HG02571 (cell line): ENCODE measurements around the gene DOCK9.
A peak's percentile ranks its signal among the peaks of the same experiment; 100 is the strongest.

Source experiments
- ATAC-seq: cut with Tn5 transposase; IDR thresholded peaks from one replicate; pipeline ENCODE4 v1.9.1; 2021; ENCODE audit warnings: mild to moderate bottlenecking, moderate library complexity; ENCODE audit not compliant: unreplicated experiment

Gene DOCK9

GRCh38 chr13:98890925-98891324, 86.9 kb downstream of the DOCK9 start:
- no peak for ATAC-seq

- ATAC-seq, result no peak
These were observed 87.7 kb downstream of the DOCK9 start for GRCh38 chr13:98890186-98890585.

- no peak for ATAC-seq
These were observed 88.3 kb downstream of the DOCK9 start for GRCh38 chr13:98889419-98890085.

DNA sequence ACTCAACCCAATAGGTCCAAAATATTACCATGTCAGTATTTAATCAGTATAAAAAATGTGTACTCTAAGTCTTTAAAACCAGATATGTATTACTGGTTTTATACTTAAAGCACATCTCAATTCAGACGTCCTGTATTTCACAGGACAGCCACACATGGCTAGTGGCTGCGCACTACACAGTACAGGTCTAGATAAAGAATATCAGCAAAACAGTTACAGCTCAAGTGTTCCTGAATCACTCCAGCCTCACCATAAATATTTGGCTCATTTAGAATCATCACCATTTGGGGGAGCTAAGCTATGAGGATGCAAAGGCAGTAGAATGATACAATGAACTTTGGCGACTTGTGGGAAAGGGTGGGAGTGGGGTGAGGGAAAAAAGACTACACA, 89.0 kb downstream of the DOCK9 start:
- ATAC-seq, result no peak

- ATAC-seq, result no peak
These were observed 89.5 kb downstream of the DOCK9 start for GRCh38 chr13:98888222-98888889.

DNA sequence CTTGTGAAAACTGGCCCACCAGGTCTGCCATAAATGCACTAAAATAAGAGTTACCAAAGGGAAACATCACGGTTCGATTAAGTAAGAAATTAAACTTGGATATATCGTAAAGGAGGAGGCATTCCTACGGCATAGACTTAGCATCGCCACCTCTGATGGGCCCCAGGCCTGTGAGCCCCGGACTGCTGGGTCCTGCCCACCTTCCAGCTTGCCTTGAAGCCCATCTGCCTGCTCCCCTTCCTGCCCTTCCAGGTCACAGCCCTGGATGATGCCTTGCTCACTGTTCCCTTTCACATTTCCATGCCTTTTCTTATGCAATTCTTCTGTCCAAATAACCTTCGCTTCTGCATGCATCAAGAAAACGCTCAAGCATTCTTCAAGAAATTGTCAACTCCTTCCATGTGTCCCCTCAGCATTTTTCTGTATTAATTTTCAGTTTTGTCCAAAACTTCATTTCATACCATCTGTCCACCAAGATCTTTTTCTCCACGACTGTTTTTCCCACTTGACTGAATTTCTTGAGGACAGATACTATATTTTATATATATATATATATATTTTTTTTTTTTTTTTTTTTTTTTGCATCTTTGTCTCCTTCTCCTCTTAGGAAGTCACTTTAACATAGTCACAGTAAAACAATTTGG, 91.2 kb downstream of the DOCK9 start:
- no peak for ATAC-seq

- no peak for ATAC-seq
These were observed 92.3 kb downstream of the DOCK9 start for GRCh38 chr13:98885600-98885999.

DNA sequence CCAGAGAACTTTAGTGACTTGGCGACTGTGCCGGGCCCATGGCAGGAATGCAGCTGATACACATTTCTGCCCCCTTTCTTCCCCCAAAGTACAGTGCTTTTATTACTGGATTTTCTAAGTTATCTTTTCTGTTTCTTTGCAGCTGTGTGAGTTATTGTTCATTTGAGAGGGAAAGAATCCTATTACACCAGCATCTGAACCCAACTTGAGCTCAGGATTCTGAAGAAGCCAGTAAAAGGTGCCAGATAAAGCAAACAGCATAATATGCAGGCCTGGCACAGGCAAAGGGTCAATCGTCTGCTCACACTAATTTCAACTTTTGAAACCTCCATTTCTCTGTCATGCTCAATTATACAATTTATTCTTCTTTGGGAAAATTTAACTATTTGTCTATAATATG, 93.9 kb downstream of the DOCK9 start:
- ATAC-seq, result no peak

DNA sequence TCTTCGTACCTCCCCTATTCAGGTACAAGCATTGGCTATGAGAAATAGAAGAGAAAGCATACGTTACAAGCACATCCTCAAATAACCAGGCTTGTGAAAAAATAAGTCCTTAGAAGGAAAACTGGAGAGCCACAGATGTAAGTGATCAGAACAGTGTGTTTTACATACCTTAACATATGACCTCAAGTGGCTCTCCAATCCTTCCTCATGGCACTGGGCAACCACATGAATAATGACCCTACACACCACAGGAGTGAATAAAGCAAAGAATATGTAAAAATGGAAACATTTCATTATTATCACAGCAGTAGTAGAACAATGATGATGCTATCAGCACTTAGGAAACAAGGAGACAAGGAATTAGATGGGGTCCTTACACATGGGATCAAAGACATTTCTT, 96.5 kb downstream of the DOCK9 start:
- ATAC-seq, result no peak

GRCh38 chr13:98880677-98881076, 97.2 kb downstream of the DOCK9 start:
- ATAC-seq, result no peak

DNA sequence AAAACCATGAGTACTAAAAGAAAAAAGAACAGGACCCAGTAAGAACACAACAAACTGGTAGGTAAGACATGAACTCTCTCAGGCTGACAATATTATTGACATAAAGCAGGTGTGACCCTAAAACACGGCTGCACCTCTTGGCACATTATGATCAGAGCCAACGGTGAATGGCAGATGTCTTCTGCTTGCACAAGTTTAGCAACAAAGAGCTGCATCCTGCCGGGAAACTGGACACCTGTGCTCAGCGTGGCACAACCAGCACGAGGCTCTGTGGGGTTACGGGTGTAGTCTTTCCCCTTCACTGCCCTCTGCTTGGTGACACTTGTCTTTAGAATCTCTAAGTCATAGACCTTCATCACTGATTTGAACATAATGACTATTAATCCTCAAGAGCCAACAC, 97.9 kb downstream of the DOCK9 start:
- ATAC-seq, result no peak

DNA sequence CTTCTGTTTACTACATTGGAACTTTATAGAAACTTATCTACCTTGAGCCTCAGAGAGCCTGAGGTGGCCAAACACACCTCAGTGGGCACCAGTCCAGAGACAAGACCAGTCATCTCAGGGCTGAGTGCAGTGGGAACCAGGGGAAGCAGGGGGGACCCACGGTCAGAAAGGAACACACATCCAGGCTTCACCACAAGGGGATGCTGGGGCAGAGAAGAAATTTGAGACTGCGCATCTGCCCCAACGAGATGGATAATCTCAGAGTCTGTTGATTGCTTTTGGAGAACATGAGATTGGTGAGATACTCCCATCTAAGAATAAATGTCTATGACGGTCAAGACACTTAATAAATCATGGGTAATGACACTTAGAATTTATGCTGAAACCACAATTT, 98.7 kb downstream of the DOCK9 start:
- ATAC-seq, result no peak

DNA sequence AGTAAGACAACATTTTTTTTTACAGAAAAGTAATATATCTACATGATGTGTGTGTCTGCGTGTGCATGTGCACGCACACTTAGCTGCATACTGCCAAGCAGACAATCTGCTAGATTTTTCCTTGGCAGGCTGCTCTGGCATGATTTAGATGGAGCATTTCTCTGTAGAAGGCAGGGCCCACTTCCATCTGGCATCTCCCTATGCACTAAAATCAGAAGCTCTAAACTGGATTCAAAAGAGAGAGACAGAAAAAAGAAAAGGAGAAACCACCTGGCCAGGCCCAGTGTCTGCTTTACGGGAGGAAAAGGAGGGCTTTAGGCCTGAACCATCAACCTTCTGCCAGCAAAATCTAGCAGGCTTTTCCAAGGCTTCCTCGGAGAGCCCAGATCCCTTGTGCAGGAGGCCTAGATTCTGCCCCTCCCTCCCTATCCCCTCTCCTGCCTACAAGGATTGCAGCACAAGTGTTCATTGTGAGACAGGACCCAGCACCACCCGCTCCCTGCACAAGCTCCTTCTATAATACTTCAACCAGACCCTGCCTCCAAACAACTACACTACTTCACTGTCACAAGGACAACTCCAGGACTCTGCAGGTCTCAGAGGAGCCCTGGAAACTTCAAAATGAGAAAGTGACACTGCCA, 99.3 kb downstream of the DOCK9 start:
- no peak for ATAC-seq

DNA sequence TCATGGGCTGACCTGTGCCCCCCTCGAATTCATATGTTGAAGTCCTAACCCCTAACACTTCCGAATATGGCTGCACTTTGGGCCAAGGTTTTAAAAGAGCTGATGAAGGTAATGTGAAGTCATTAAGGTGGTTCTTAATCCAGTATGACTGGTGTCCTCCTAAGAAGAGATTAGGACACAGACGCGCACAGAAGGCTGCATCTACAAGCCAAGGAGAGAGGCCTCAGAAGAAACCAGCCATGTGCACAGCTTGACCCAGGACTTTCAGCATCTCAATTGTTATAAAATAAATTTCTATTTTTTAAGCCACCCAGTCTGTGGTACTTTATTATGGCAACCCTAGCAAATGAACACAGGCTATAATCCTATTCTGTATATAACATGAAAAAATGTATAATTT, 99.9 kb downstream of the DOCK9 start:
- no peak for ATAC-seq

GRCh38 chr13:98877466-98877865, 100.4 kb downstream of the DOCK9 start:
- no peak for ATAC-seq

DNA sequence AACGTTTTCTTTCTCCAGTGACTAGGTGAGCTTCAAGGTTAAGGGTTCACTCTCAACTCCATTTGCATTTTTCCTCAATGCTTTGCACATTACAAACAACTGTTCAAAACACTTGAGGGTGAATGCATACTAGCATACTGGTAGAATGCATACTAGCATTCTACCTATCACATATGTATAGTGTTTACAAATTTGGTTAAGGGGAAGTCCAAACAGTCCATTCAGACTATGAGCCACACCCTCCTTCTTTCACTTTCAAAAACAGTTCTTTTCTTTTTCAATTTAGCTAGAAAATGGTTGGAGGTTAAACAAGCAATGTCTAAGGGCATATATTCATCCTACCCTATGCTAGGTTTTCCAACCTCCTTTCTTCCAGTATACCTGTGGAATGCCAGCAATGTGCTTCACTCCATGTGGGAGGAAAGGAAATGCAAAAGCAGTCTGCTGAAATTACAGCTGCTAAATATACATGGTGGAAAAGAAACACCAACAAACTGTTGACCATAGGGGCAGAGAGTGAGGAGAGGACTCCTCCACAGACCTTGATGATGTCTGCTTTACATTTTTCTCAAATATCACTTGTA, 102.6 kb downstream of the DOCK9 start:
- ATAC-seq, result peak; percentile 88

- no peak for ATAC-seq
These were observed 103.9 kb downstream of the DOCK9 start for GRCh38 chr13:98874029-98874397.

DNA sequence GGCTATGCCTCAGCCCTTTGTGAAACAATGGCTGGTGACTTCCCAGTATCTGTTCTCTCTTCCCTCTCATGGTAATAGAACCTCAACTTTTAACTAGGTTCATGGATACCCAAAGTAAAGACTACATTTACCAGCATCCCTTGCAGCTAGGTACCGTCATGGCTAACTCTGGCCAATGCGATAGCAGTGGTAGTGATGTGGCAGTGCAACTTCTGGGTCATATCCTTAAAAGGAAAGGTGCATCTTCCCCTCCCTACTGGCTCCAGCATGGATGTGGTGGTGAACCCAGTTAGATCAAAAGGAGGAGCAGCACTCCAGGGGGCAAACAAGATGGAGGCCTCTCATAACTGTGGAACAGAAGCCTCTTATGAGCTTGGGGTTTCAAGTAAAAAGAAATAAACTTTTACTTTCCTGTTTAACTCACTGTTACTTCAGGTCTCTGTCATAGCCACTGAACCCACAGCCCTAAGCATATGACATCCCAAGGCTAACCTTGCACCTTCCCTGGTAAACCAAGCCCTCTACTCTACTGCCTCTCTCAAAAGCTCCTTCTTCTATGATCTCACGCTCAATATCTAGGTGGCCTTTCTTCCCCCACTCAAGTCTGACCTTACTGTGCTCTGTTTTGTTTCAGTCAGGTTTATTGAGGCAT, 104.4 kb downstream of the DOCK9 start:
- no peak for ATAC-seq

DNA sequence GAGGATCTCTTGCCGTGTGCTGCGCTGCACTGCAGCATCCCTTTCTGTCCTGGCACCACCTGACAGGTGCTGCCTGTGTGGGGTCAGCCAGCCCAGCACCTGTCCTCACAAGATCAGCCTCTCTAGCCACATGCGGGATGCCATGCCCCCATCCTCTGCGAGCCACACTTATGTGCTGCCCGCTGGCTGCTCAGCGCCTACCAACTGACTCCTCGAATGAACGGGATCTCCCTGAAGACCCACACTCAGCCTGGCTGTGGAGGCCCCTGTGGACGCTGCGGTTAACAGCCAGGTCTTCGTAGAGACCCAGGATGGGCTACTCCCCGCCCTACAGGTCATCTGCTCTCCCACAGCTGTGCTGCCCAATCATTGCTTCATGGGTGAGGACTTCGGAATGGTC, 106.1 kb downstream of the DOCK9 start:
- ATAC-seq, result no peak

GRCh38 chr13:98869408-98870090, 108.3 kb downstream of the DOCK9 start:
- no peak for ATAC-seq

DNA sequence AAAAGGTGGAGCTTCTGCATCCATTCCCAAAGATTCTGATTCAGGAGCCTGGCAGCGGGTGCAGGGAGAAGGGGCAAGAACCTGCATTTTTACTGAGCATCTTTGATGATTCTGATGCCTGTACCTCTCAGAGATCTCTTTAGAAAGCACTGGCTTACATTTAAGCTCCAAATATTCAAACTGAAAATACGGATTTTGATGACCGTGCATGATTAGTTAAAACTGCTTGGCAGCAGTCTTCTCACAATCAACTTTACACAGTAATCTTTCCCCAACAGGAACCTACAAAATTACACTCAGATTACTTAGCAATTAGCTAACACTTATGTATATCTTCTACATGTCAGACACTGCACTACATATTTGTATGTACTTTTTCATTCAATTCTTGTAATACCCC, 108.9 kb downstream of the DOCK9 start:
- ATAC-seq, result no peak
